HS-27A (cell line): ENCODE results near the gene BARHL1.

Source experiments
- DNase-seq: peaks from one replicate; pipeline ENCODE4 v3.0.0-alpha.2; 2012; ENCODE audit warnings: low read depth, missing footprints

BARHL1 gene

DNA sequence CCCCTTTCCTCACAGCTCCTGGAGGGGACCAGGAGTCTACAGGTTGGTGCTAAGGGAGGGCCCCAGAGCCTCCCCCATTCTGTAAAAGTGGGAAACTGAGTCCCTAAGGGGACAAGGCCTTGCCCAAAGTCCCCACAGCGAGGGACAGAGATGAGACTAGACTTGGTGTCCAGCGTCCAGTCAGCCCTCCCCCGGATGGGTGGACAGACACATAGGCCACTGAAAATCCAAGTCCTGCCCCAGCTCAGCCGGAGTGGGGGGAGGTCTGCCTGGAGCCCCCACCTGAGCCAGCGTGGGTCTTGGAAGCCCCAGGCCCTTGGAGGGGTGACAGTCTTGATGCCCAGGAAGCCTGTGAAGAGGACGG, 5.2 kb downstream of the BARHL1 start:
- no peak for DNase-seq

DNA sequence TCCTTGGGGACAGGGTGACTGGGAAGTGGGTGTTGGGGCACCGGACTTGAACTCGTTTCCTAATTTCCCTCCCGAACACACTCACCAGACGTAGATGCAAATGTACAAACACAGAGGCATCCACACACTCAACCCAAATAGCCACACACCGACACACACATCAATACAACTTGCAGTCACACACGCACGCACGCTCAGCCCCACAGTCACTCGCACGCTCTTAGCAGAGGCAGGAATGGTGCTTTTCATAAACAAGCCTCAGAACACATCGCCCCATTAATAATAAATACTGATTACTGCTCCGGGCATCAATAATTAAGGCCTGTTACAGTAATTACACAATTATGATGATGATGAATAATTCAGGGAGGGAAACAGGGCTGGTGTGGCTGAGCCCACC, 5.7 kb downstream of the BARHL1 start:
- no peak for DNase-seq

DNA sequence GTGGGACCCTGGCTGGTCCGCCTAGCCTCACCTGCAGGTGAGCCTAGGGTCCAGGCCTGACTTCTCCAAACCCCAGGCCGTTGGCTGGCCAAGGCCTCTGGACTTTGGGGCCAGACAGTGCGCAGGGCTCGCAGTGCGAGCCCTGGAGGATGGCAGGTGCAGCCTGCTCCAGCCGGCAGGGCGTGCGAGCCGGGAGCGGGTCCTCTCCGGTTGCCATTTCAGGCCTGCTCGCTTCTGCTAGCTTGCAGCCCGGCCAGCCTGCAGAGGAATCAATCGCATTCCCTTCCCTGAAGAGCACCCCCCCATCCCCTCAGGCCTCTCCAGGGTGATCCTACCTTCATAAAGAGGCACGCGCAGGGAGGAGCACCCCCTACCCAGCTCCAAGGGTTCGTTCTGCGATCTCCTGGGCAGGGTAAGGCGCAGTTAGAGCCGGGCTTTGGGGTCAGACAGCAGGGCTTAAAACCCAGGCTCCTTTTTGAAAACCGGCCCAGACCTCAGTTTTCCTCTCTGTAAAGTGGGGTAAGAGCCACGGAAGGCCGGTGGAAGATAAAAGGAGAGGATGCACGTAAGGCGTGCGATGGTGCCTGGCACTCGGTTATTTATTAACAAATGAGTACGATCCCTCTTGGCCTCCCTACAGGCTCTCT, 6.2 kb downstream of the BARHL1 start:
- DNase-seq: no peak

DNA sequence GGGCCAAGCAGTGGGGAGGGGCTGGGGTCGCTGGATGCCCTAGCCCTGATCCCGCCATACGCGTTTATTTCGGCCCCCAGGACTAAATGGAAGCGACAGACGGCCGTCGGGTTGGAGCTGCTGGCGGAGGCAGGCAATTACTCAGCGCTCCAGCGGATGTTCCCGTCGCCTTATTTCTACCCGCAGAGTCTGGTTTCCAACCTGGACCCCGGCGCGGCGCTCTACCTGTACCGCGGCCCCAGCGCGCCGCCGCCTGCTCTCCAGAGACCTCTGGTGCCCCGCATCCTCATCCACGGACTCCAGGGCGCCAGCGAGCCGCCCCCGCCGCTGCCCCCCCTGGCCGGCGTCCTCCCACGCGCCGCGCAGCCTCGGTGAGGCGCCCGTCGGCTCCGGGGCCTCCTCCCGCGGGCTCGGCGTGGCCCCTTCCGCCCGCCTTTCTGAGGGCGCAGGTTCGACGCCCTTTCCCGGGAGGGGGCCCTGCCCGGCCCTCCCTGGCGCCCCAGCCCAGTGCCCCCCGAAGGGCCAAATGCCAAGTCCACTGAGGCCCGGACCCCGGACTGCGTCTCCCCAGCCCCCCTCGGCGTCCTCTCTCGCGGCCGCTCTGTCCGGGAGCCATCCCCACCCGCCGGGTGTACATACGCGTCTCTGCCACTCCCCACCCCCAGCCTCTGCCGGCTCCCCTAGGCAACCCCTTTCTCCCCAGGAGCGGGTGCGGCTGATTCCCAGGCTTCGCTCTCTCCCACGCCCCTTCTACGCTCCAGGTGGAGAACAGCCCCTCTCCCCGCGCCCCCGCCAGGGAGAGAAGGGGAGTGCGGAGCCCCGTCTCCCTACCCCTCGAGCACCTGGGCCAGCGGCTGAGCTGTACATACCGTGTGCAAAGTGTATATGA, 7.0 kb downstream of the BARHL1 start:
- DNase-seq: no peak

DNA sequence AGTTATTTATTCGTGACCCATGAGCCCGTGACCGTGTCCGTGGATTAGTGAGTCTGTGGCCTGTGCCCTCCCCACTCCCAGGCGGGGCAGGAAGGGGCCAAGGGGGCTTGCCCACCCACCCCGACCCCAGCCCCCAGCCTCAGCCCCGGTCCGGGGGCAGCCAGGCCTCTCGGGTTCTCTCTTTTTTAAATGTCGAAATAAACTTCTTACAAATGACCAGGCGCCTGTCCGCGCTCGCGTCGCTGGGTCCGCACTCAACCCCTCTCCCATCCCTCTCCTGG, 7.6 kb downstream of the BARHL1 start:
- DNase-seq: no peak

DNA sequence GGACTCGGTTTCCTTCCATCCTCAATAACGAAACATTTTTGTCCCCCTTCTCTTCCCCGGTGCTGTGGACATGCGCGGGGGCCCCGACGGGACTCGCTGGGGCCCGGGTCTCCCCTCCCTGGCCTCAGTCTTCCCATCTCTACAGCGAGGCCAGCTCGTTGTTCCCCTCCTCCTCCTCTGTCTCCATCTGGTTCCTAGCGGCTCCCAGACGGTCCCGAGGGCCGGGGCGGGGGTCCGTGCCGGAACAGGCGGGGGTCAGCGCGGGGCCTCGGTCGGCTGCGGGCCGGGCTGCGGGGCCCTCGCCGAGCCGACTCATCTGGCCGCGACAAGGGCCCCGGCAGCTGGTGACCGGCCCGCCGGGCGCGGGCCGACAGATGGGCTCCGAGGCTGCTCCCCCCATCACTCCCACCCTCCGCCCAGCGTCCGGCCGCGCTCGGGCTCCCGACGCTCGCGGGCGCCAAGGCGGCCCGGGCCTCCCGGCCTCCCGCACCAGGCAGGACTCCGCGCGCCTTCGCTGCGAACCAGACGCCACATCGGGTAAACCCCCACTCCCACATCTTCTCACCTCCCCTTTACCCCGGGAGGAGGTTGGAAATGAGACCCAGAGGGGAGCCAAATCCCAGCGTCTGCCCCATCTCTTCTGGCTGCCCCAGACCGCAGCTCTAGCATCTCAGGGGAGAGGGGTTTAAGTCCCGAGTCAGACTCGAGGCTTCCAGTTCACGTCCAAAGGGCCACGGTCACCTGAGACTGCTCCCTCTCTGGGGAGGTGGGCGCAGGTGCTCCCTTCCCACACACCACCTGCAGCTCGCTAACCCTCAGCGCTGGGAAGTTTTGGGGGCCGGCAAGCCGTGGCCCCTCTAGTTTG, 8.1 kb downstream of the BARHL1 start:
- DNase-seq: no peak

DNA sequence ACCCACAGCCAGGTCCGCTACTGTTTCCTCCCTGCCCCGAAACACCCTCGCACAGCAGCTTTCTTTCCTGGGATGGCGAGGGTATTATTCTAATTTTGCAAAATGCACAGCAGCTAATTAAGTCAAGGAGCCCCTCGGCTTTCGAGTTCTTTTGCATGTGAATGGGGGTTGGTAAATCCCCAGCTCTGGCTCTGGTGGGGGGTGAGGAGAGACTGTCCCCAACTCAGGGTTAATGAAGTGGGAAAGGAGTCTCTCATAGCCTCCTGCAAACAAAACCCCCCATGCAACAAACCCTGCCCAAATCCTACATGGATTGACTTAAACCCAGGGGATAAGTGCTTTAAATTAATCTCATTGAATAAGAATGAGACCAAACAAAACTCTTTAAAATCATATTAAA, 8.8 kb downstream of the BARHL1 start:
- no peak for DNase-seq

DNA sequence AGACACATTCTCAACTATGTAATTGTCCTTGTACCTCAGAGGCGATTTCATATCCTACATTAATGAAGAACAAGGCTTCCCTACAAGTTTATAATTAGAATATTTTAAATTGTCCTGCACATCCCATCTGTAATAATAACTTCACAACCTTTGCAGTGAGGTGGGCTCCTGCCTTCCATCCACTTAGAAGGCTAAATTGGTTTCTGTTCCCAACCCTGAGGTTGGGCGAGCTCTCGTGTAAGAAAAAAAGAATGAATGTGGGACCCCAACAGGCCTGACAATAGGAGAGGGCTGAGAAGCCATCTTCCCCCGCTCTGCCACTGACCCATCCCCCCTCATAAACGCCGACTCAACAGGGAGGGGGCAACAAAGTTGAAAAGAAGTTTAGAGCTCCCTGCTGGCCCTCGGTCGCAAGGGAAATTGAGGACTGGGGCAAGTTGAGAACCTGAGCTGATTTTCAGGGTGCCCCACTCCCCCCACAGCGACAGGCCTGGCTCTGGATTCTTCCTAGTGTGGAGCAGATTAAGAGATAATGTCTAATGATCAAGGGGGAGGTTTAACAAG, 9.4 kb downstream of the BARHL1 start:
- DNase-seq: no peak

DNA sequence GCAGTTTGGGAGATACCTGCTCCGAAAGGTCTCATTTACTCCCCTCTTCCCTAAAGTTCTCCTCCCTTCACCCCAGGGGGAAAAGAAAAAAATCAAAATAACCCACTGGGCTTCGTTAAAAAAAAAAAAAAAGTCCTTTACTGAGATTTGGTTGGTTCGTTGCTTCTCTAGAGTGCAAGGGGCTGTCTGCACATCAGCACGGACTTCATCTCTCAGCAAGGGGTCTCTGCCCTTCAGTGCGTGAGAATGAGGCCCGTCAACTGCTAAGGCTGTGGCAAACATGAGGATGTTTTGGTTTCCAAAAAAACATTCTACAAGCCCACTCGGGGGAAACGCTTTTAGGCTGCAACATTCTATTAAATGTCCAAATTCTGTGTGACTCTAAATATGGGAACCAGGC, 10.0 kb downstream of the BARHL1 start:
- DNase-seq: no peak

DNA sequence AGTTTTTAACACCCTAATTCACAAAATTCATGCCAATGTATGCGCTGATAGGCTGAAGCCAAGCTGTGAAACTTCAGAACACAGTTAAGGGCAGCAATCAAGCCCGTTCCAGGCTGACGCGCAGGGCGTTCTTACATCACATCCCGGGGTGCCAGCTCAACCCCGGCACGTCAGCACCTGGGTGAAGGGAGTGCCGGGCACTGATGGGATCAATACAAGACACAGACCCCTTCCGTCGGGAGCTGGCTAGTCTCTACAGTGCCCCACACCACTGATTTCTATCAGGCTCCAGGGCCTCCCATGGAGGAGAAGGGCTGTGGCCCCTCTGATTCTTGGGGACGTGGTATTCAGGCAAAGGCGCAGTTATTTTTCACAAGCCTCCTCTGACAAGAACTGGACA, 12.0 kb downstream of the BARHL1 start:
- DNase-seq: no peak

DNA sequence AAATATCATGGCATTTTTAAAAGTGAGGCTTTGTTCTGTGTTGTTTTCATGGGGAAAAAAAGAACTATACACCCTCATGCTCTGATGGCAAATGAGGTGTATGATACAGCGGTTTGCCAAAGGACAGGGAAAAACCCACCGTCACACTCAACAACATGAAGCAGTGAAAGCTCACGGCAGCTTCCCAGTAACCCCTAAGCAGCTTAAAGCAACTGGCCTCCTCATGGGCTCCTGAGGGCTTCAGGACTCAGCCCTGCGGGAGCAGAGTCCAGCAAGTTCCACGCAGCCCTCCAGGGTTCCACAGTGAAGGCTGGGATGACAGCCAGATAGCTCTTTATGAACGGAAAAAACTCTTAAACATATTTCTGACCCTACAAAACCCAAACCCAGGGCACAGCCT, 12.9 kb downstream of the BARHL1 start:
- no peak for DNase-seq

DNA sequence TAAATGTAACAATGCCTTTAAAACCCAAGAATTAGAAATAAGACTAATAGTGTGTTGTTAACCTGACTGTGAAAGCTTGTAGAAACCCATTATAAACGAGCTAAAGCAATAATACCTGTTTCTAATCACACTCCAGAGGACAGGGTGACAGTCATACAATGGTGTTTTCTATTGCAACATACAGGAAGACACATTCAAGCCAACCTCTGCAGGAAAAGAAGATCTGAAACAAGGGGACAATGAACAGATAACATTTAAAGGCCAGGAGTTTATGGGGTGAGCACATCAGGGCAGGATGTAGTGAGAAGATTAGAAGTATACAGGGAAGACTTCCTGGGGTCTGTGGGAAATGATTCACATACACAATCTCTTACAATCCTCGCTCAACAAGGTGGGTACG, 13.8 kb downstream of the BARHL1 start:
- no peak for DNase-seq

DNA sequence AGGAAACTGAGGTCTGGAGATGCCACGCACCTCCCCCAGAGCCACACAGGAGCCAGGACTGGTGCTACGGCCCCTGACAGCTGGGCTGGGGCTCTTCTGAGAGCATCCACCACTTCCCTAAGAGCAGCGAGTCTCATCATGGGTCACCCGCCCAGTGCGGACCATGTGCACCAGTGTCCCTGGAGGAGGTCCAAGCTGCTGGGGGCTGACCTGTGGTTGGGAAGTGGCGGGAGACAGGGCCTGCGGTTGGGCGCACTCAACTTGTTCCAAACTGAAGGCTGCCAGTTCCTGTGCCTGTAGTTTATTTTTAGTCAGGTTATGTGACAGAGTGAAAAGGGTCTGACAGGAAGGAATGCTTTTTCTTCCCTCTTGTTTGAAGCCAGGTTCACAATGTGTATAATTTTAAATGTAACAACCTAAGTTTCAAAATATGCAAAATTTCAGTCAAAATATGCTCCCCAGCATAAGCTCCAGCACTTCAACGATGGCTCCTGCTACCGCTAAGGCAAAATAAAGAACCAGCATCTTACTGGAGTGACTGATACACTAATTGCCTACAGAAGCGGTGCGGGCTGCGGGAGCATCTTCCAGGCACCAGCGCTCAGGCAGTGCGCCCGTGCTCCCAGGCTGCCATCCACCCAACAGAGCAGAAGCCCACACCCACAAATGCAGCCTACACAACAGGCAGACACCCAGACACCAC, 14.8 kb downstream of the BARHL1 start:
- no peak for DNase-seq

DNA sequence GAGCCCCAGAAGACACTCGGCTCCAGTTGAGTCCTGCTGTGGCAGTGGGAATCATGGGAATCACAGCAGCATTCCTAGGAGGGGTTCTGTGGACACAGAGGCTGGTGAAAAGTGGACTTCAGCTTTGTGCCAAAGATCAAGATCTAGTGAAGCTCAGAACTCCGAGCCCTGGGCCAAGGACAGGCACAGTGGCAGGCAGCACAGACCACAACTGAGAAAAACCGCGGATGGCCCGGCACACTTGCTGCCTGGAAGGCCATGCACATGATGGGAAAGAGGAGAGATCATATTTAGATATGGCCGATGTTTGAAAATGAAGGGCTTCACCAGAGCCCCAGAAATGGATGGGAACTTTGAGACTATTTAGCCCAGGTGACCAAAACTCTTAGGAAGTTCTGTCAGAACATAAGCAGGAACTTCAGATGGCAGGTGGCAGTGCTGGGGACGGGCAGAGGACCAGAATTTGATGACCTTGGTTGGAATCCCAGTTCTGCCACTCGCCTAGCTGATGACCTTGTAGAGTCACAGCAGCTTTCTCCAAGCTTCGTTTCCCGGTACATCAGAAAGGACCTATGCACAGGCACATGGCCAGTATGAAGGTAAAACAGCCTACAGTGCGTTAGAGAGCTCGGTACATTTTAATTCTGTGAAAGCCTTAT, 18.0 kb downstream of the BARHL1 start:
- no peak for DNase-seq

DNA sequence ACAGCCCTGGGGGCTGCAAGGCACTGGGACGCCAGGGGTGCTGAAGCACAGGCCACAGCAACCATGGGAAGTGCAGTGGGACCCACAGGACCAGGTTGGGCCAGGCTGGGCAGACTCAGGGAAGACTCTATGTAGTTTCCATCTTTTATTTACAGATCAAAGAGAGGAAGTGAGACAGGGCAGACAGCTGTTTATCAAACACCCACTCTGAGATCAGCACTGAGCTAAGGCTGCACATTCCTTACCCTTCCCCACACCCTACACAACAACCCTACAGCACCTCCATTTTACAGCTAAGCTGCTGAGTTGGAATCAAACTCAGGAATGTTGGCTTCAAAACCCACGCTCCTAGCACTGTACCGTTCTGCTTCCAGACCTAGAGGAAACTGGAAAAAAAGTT, 19.8 kb downstream of the BARHL1 start:
- DNase-seq: no peak

DNA sequence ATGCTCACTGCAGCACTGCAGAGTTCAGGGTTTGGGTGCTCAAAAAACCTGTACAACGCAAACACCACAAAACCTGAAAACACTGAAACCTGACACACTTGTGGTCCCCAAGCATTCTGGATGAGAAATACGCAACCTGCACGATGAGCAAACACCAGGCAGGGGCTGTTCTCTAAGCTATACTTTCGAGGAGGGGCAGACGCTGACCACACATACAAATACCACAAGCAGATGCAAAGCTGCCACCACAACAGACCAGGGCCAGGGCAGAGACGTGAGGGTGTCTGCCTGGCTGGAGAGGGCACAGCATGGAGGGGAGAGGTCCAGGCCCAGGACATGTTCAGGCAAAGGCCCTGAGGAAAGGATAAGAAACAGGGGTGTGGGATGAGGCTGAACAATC, 23.0 kb downstream of the BARHL1 start:
- no peak for DNase-seq

DNA sequence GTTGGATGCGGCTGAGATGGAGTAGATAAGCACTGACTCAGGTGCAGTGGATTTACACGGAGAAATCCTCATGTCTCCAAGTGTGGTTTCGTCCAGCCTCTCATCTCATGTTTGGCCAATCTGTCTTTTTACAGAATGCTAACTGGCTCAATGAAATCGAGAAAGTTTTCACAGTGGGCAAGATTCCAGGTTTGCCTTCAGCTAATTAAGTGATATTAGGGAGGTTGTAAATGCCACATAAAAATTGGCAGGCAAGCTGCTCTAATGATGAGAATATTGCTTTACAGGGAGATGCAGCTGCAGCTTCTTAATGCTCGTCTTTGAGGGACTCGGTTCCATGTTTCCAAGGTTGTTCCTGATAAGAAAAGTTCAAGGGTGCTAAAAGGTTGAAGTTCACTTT, 23.7 kb downstream of the BARHL1 start:
- no peak for DNase-seq

DNA sequence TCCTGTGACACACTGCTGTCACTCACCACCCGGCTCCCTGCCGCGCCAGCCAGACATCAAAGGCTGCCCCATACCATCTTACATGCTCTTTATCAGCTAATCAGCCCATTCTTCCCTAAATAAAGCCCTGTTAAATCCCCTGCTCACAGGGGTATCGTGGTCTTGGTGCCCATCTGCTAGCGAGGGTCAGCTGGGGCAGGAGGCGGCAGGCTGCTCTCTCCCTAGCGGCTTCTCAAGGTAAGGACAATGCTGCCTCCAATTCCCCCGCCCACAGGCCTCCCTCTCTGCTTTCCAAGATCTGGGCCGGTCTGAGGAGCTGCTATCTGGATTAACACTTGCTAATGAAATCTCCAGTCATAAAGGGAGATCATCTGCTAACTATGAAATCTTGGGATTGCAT, 26.8 kb downstream of the BARHL1 start:
- DNase-seq: no peak

DNA sequence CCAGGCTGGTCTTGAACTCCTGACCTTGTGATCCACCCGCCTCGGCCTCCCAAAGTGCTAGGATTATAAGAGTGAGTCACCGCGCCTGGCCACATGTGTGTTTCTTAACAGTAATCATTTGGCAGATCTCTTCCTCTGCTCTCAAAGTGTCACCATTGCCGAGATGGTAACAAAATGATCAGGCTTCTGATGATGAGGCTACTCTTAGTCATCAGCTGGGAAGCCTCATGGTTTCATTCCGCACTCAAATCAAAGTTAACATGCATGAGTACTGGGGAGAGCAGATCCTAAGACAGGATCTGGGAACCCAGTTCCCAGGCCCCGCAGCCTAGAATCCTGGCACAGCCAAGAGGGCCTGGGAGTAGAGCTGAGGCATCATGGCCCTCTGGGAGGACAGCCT, 27.4 kb downstream of the BARHL1 start:
- DNase-seq: peak; percentile 36

DNA sequence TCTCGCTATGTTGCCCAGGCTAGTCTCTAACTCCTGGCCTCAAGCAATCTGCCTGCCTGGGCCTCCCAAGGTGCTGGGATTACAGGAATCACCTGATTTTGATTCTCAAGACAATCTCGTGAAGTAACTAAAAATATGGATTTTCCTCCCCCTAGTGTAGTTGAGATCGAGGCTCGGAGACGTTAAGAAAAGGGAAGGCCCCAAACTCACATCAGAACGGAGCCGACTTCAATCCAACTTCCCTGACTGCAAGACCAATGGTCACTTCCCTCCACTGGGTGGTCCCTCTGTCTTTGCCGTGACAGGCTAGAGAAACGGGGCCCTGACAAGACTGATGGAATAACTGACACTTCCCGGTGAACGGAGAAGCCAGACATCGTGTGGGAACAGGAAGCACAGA, 28.3 kb downstream of the BARHL1 start:
- no peak for DNase-seq

DNA sequence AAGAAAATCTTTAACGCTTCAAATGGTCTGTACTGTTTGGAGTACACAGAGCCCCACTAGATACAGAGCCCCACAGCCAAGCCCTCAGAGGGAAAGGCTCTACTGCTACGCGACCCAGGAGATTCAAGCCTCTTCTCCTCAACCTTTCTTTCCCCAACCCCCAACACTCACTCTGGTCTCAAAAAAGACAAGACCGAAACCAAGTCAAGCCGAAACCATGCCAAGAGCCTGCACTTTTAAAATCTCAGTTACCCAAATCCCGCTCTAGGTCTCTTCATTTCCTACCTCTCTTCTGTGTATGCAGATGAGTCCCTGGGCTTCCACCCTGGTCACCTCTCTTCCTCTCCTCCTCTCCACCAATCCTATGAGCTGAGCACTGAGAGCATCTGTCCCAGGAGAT, 31.9 kb downstream of the BARHL1 start:
- DNase-seq: no peak

DNA sequence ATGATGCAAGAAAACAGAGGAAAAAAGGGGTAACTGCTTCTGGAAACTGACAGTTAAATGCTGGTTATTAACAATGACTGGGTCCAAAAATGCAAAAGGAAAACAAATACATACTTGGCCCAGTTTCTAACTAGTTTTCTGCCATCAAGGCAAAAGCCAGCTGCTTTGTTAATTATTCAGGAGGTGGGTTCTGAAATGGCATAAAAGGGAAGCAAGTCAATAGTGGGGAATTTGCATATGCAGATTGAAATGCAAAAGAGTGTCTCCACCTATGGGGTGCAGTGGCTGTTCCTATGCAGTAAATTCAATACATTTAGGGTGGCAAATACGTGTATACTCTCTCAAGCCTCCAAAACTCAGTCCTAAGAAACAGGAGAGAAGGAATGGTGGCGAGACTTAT, 33.4 kb downstream of the BARHL1 start:
- DNase-seq: no peak
